Measurements from ENCODE around the gene ERGIC1.

DNA sequence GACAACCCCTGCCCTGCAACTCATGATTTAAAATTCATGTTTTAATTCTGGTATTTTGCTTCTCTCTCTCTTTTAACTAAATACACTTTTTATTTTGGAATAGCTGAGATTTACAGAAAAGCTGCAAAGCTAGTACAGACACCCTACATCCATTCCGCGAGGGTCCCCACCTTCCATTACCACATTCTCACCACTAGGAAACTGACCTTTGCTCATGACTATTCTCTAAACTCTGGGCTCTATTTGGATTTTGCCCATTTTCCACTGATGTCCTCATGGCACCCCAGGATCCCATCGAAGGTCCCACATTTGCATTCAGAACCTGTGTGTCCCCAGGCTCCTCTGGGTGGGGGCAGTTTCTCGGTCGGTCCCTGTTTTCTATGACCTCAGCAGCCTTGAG, 11.5 kb downstream of the ERGIC1 start:
- TF ChIP-seq POLR2A (IDR thresholded peaks at IDR 0.05) = no peak
- TF ChIP-seq, protein P1, sequence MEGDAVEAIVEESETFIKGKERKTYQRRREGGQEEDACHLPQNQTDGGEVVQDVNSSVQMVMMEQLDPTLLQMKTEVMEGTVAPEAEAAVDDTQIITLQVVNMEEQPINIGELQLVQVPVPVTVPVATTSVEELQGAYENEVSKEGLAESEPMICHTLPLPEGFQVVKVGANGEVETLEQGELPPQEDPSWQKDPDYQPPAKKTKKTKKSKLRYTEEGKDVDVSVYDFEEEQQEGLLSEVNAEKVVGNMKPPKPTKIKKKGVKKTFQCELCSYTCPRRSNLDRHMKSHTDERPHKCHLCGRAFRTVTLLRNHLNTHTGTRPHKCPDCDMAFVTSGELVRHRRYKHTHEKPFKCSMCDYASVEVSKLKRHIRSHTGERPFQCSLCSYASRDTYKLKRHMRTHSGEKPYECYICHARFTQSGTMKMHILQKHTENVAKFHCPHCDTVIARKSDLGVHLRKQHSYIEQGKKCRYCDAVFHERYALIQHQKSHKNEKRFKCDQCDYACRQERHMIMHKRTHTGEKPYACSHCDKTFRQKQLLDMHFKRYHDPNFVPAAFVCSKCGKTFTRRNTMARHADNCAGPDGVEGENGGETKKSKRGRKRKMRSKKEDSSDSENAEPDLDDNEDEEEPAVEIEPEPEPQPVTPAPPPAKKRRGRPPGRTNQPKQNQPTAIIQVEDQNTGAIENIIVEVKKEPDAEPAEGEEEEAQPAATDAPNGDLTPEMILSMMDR (IDR thresholded peaks at IDR 0.05) = no peak

Measured in esophagus squamous epithelium (tissue), 4 donors.